ENCODE data around the gene PKP1. TPM values are rescaled to one million over a fixed set of nuclear protein-coding genes. Genes with fewer than 3 reads are reported as not detected.

Gene PKP1
- total RNA-seq, 1 donor = under 0.01 TPM

DNA sequence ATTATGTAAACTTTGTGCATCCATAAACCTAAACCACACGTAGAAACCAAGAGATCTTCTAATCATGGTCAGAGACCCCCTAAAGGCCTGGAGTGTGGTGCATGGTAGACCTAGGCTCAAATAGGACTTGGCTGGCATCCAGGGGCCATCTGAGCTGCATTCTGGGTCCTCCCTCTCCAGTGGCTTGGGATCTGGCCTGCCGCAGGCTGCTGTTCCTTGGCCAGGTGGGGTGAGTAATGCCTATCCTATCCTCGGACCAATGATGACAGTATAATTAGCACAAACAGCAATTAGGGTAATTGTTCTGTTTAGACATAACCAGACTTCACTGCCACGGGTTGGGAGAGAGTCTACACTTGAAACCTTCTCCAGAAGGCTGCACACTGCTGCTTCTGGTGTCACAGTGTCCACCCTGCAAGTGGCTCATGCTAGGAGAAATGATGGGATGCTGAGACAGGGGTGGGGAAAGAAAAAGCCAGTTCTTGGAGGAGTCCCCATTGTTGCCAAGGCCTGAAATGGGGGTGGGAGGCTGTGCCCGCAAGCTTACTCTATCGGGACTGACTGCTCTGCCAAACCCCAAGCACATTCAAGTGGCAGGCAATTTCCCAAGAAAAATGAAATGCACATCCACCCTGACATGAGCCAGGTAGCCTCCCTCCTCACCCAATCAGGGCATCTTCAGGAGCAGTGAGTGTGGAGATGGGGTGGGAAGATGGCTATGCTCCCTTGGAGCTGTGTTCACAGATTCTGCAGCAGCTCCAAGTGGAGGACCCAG is 12.5 kb upstream of the PKP1 start:
- no peak overlapping the region for H3K4me3 ChIP-seq (ENCODE audit: low read depth, low read length)
- no peak for DNase-seq (ENCODE audit: low read depth)
- TF ChIP-seq, protein P1, sequence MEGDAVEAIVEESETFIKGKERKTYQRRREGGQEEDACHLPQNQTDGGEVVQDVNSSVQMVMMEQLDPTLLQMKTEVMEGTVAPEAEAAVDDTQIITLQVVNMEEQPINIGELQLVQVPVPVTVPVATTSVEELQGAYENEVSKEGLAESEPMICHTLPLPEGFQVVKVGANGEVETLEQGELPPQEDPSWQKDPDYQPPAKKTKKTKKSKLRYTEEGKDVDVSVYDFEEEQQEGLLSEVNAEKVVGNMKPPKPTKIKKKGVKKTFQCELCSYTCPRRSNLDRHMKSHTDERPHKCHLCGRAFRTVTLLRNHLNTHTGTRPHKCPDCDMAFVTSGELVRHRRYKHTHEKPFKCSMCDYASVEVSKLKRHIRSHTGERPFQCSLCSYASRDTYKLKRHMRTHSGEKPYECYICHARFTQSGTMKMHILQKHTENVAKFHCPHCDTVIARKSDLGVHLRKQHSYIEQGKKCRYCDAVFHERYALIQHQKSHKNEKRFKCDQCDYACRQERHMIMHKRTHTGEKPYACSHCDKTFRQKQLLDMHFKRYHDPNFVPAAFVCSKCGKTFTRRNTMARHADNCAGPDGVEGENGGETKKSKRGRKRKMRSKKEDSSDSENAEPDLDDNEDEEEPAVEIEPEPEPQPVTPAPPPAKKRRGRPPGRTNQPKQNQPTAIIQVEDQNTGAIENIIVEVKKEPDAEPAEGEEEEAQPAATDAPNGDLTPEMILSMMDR (IDR thresholded peaks at IDR 0.05; ENCODE audit: insufficient read depth, low read length) = no peak

DNA sequence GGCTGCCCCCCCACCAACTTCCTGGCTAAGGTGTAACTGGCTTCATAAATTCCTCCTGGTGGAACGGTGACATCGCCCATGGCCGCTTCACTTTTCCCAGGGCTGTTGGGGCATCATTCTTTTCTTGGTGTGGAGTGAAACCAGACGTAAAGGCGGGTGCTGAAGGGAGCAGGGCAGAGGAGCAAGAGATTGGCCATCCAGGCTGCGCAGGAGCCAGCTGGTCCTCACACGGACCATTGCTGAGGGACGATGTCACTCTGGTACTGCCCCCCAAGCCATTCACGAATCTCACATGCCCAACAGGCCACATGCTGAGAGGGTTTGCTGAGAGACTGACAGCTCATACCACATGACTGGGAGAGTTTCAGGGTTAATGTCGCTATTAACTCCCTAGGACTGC is 10.5 kb upstream of the PKP1 start:
- no peak overlapping the region for H3K4me3 ChIP-seq (ENCODE audit: low read depth, low read length)
- DNase-seq (ENCODE audit: low read depth) = no peak
- TF ChIP-seq, protein P1 (IDR thresholded peaks at IDR 0.05; ENCODE audit: insufficient read depth, low read length) = no peak

GRCh38 chr1:201274616-201275252 is 8.6 kb upstream of the PKP1 start:
- DNase-seq (ENCODE audit: low read depth) = no peak
- TF ChIP-seq, protein P1 (IDR thresholded peaks at IDR 0.05; ENCODE audit: insufficient read depth, low read length) = no peak
- no peak overlapping the region for H3K4me3 ChIP-seq (ENCODE audit: low read depth, low read length)

GRCh38 chr1:201275253-201275666 is 8.0 kb upstream of the PKP1 start:
- TF ChIP-seq, protein P1 (IDR thresholded peaks at IDR 0.05; ENCODE audit: insufficient read depth, low read length) = no peak
- no peak overlapping the region for H3K4me3 ChIP-seq (ENCODE audit: low read depth, low read length)
- DNase-seq (ENCODE audit: low read depth) = peak; percentile 93

DNA sequence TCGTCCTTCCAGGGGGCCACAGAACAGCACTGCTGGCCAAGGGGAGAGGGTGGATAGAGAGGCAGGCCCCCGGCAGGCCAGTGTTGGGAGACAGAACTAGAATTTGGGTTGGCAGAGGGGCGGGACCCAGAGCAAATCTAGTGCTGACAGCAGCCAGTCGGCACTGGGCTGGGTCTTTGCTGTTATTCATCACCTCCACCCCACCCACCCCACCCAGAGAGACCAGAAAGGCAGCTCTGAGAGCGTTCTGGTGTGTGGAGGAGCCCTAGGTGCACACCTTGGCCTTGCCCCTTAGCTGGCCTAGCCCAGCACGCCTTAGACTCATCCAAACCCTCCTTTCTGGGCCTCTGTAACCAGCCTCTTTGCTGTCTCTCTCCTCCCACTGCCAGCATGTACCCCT is 6.4 kb upstream of the PKP1 start:
- no peak overlapping the region for H3K4me3 ChIP-seq (ENCODE audit: low read depth, low read length)
- TF ChIP-seq, protein P1 (IDR thresholded peaks at IDR 0.05; ENCODE audit: insufficient read depth, low read length) = no peak
- DNase-seq (ENCODE audit: low read depth) = no peak

- no peak for DNase-seq (ENCODE audit: low read depth)
- TF ChIP-seq, protein P1 (IDR thresholded peaks at IDR 0.05; ENCODE audit: insufficient read depth, low read length) = no peak
- no peak overlapping the region for H3K4me3 ChIP-seq (ENCODE audit: low read depth, low read length)
These were observed 5.9 kb upstream of the PKP1 start for GRCh38 chr1:201277441-201277840.
